Esophagus muscularis mucosa (tissue), 3 donors: ENCODE measurements around the gene INCENP.

Experiments used
- CTCF ChIP-seq, 3 experiments: fragments of 200-600 bp in 2 of 3; fragments of 450-650 bp in 1 of 3; sonication (generic) in 2 of 3; IDR thresholded peaks; one replicate each; pipeline ENCODE4 v1.5.1; 2017 to 2019; ENCODE audit warnings: antibody characterized with exemption in 3 of 3, mild to moderate bottlenecking in 2 of 3, moderate library complexity in 1 of 3
- EP300 ChIP-seq: sonication (generic); formaldehyde crosslinking; IDR thresholded peaks from one replicate; pipeline ENCODE4 v1.6.1; 2017; ENCODE audit warnings: antibody characterized with exemption

- TF ChIP-seq CTCF (IDR thresholded peaks at IDR 0.05) (no peak), EP300 (no peak)
Observed at GRCh38 chr11:62141111-62142042, 17.6 kb downstream of the INCENP start.
